Right atrium auricular region (tissue), 2 donors: Measurements from ENCODE around the gene PCSK6. TPM values are rescaled to one million over a fixed set of nuclear protein-coding genes. Genes with fewer than 3 reads are reported as not detected.
A peak's percentile ranks its signal among the peaks of the same experiment; 100 is the strongest.

Source experiments
- DNase-seq: peaks from one replicate; pipeline ENCODE4 v3.0.0-alpha.2; 2019; ENCODE audit warnings: low spot score
- H3K27ac ChIP-seq, 2 donors: fragments of 200-600 bp; sonication (generic); 1 replicate in 1 of 2; 2 replicates in 1 of 2; pipeline ENCODE4 v1.5.1; 2016 to 2019
- H3K27me3 ChIP-seq, 2 donors: fragments of 200-600 bp; sonication (generic); one replicate each; pipeline versions ENCODE4 v1.5.1 to v1.6.0; 2017 to 2019
- H3K36me3 ChIP-seq: fragments of 200-600 bp; sonication (generic); one replicate; pipeline ENCODE4 v1.5.1; 2016
- H3K4me1 ChIP-seq, 2 donors: fragments of 200-600 bp; sonication (generic); one replicate each; pipeline versions ENCODE4 v1.5.1 to v1.6.0; 2017 to 2019
- H3K4me3 ChIP-seq, 2 donors: fragments of 200-600 bp; sonication (generic); 1 replicate in 1 of 2; 2 replicates in 1 of 2; pipeline ENCODE4 v1.5.1; 2017 to 2019; ENCODE audit warnings: mild to moderate bottlenecking in 1 of 2, moderate library complexity in 1 of 2
- H3K9me3 ChIP-seq, 2 donors: fragments of 200-600 bp; sonication (generic); one replicate each; pipeline ENCODE4 v1.5.1; 2019
- CTCF ChIP-seq, 2 donors: fragments of 200-600 bp; sonication (generic); IDR thresholded peaks; one replicate each; pipeline ENCODE4 v1.5.1; 2019; ENCODE audit warnings: antibody characterized with exemption in 2 of 2
- total RNA-seq, 2 donors: library from RNA; depleted of rRNA; stranded (reverse); fragments of >200 nt; gene quantifications; one replicate each; pipeline ENCODE4 v1.1.0, GENCODE V29; 2016

Gene PCSK6
- total RNA-seq, 2 donors from 2014 or later, result 14.4 to 19.9 TPM

GRCh38 chr15:101511717-101512116 lies 22.2 kb upstream of the PCSK6 start:
- no peak overlapping the region for H3K27ac ChIP-seq
- TF ChIP-seq CTCF (IDR thresholded peaks at IDR 0.05), result no peak
- H3K27me3 ChIP-seq, result no peaks in the 10 kb centered on the region
- H3K4me3 ChIP-seq, result no peak overlapping the region
- no peaks in the 10 kb centered on the region for H3K36me3 ChIP-seq
- H3K9me3 ChIP-seq, result peaks cover 8 to 14% of the 10 kb centered on the region in 2 donors
- no peaks in the 10 kb centered on the region for H3K4me1 ChIP-seq
- no peak for DNase-seq

DNA sequence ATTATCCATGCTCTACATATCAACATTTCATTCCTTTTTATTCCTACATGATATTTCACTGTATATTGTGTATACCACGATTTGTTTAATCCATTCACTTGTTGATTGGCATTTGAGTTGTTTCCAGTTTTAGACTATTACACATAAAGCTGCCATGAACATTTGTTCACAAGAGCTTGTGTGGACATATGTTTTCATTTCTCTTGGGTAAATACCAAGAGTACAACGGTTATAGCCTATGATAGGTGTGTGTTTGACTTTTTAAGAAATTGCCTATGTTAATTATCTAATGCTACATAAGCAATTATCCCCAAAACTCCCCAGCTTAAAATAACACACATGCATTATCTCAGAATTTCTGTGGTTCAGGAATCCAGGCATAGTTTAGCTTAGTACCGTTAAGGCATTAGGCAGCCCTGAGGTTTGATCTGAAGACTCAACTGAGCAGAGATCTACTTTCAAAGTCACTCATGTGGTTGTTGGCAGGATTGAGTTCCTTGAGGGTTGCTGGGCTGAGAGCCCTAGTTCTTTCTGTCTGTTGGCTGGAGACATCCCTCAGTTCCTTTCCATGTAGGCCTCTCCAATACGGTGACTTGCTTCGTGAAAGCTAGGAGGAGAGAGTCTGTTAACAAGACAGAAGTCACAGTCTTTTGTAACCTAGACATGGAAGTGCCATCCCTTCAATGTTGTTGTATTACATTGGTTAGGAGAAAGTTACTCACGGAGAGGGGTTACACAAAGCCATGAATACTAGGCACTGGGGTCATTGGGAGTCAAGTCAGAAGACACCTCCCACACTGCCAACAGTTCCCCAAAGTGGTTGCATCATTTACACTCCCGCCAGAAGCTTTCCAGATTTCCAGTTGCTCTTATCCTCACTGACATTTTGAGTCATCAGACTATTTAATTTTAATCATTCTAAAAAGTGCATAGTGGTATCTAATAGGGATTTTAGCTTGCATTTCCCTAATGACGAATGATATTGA lies 21.0 kb upstream of the PCSK6 start:
- Histone ChIP-seq H3K27me3 (no peaks in the 10 kb centered on the region), H3K27ac (no peak overlapping the region), H3K4me3 (no peak overlapping the region), H3K36me3 (no peaks in the 10 kb centered on the region), H3K9me3 (peaks cover 1 to 6% of the 10 kb centered on the region in 2 donors), H3K4me1 (no peaks in the 10 kb centered on the region)
- DNase-seq, result peak; percentile 56
- no peak for TF ChIP-seq CTCF (IDR thresholded peaks at IDR 0.05)

DNA sequence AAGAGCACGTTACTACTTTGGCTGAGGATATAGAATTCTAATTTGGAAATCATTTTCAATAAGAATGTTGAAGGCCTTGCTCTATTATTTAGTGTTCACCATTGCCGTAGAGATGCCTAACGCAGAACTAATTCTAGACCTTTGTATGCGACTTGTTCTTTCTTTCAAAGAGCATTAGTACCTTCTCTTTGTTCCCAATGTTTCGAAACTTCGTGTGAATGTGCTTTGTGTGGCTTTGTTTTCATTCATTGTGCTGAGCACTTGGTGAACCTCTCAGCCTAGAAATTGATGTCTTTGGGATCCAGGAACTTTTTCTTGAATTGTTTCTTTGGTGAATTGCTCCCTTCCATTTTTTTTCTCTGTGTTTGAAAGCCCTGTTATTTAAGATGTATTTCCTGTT lies 19.8 kb upstream of the PCSK6 start:
- Histone ChIP-seq H3K36me3 (no peaks in the 10 kb centered on the region), H3K4me3 (no peak overlapping the region), H3K27ac (no peak overlapping the region), H3K4me1 (no peaks in the 10 kb centered on the region), H3K9me3 (no peaks in the 10 kb centered on the region), H3K27me3 (no peaks in the 10 kb centered on the region)
- no peak for TF ChIP-seq CTCF (IDR thresholded peaks at IDR 0.05)
- no peak for DNase-seq

- peak; percentile 36 for DNase-seq
These were observed 17.0 kb upstream of the PCSK6 start for GRCh38 chr15:101506491-101506890.

GRCh38 chr15:101505610-101506337 lies 16.3 kb upstream of the PCSK6 start:
- DNase-seq, result peak; percentile 42
- TF ChIP-seq CTCF (IDR thresholded peaks at IDR 0.05), result no peak

More at GRCh38 chr15:101506491-101506890, 17.0 kb upstream of the PCSK6 start:
- H3K9me3 ChIP-seq, result no peaks in the 10 kb centered on the region
- H3K36me3 ChIP-seq, result no peaks in the 10 kb centered on the region
- no peak overlapping the region for H3K27ac ChIP-seq
- no peak for TF ChIP-seq CTCF (IDR thresholded peaks at IDR 0.05)
- no peaks in the 10 kb centered on the region for H3K27me3 ChIP-seq
- H3K4me1 ChIP-seq, result peaks cover 0 to 8% of the 10 kb centered on the region in 2 donors
- no peak overlapping the region for H3K4me3 ChIP-seq

More at GRCh38 chr15:101505610-101506337, 16.3 kb upstream of the PCSK6 start:
- Histone ChIP-seq H3K36me3 (no peaks in the 10 kb centered on the region), H3K4me1 (peaks cover 0 to 15% of the 10 kb centered on the region in 2 donors), H3K27ac (no peak overlapping the region), H3K4me3 (no peak overlapping the region), H3K27me3 (no peaks in the 10 kb centered on the region), H3K9me3 (no peaks in the 10 kb centered on the region)
